Parathyroid adenoma (tissue), 2 donors: ENCODE data around the gene SRSF1.
"Not testable (repeated sequence)": the region's sequence is repeated elsewhere in the genome, so short reads cannot be mapped to it uniquely, and the experiment has no call there.

Experiments used
- H2AFZ ChIP-seq: fragments of 300-600 bp; sonication (generic); one replicate; pipeline ENCODE4 v1.7.0; 2017; ENCODE audit warnings: antibody characterized with exemption, mild to moderate bottlenecking
- H3K27ac ChIP-seq: fragments of 300-600 bp; sonication (generic); one replicate; pipeline ENCODE4 v1.7.0; 2017
- H3K27me3 ChIP-seq: fragments of 300-600 bp; sonication (generic); one replicate; pipeline ENCODE4 v1.7.0; 2017; ENCODE audit warnings: low read length; ENCODE audit not compliant: control insufficient read depth, insufficient read depth
- H3K36me3 ChIP-seq: fragments of 300-600 bp; sonication (generic); one replicate; pipeline ENCODE4 v1.7.0; 2017; ENCODE audit warnings: low read length; ENCODE audit not compliant: control insufficient read depth, insufficient read depth
- H3K4me1 ChIP-seq: fragments of 300-600 bp; sonication (generic); one replicate; pipeline ENCODE4 v1.7.0; 2017; ENCODE audit warnings: control low read depth
- H3K4me2 ChIP-seq: fragments of 300-600 bp; sonication (generic); one replicate; pipeline ENCODE4 v1.7.0; 2017; ENCODE audit warnings: low read length
- H3K4me3 ChIP-seq: fragments of 300-600 bp; sonication (generic); one replicate; pipeline ENCODE4 v1.7.0; 2017; ENCODE audit warnings: low read depth, low read length
- H3K79me2 ChIP-seq: fragments of 300-600 bp; sonication (generic); one replicate; pipeline ENCODE4 v1.7.0; 2017; ENCODE audit warnings: control low read depth
- H3K9ac ChIP-seq: fragments of 300-600 bp; sonication (generic); one replicate; pipeline ENCODE4 v1.7.0; 2017; ENCODE audit warnings: mild to moderate bottlenecking
- H3K9me3 ChIP-seq: fragments of 300-600 bp; sonication (generic); one replicate; pipeline ENCODE4 v1.7.0; 2017; ENCODE audit warnings: low read length; ENCODE audit not compliant: control insufficient read depth
- CTCF ChIP-seq: fragments of 300-600 bp; sonication (generic); IDR thresholded peaks from one replicate; pipeline ENCODE4 v1.7.0; 2017; ENCODE audit warnings: antibody characterized with exemption, mild to moderate bottlenecking
- donor health status: primary hyperparathyroidism.

Gene SRSF1

GRCh38 chr17:57975044-57975443 lies 32.0 kb downstream of the SRSF1 start:
- H3K27me3 ChIP-seq = no peaks in the 10 kb centered on the region
- H3K4me3 ChIP-seq = no peak overlapping the region
- H3K27ac ChIP-seq = no peak overlapping the region
- H2AFZ ChIP-seq = no peak overlapping the region
- no peak overlapping the region for H3K9ac ChIP-seq
- no peaks in the 10 kb centered on the region for H3K9me3 ChIP-seq
- peaks cover 2% of the 10 kb centered on the region for H3K79me2 ChIP-seq
- H3K4me2 ChIP-seq = no peak overlapping the region
- H3K4me1 ChIP-seq = peaks cover 12% of the 10 kb centered on the region
- no peaks in the 10 kb centered on the region for H3K36me3 ChIP-seq
- no peak for TF ChIP-seq CTCF

GRCh38 chr17:57974053-57974824 lies 32.8 kb downstream of the SRSF1 start:
- H3K4me1 ChIP-seq = peaks cover 12% of the 10 kb centered on the region
- not testable (repeated sequence) for H3K79me2 ChIP-seq, H3K9me3 ChIP-seq, H3K9ac ChIP-seq, H3K27ac ChIP-seq, H2AFZ ChIP-seq, H3K36me3 ChIP-seq, H3K4me3 ChIP-seq, H3K4me2 ChIP-seq, H3K27me3 ChIP-seq

GRCh38 chr17:57972151-57972550 lies 34.9 kb downstream of the SRSF1 start:
- no peak overlapping the region for H3K4me2 ChIP-seq
- H3K27ac ChIP-seq = no peak overlapping the region
- H3K27me3 ChIP-seq = no peaks in the 10 kb centered on the region
- no peaks in the 10 kb centered on the region for H3K79me2 ChIP-seq
- no peak for TF ChIP-seq CTCF
- peaks cover 12% of the 10 kb centered on the region for H3K4me1 ChIP-seq
- no peak overlapping the region for H2AFZ ChIP-seq
- H3K9ac ChIP-seq = no peak overlapping the region
- H3K4me3 ChIP-seq = no peak overlapping the region
- no peaks in the 10 kb centered on the region for H3K9me3 ChIP-seq
- no peaks in the 10 kb centered on the region for H3K36me3 ChIP-seq

- TF ChIP-seq CTCF = no peak
- Histone ChIP-seq H3K9ac (no peak overlapping the region), H3K36me3 (no peaks in the 10 kb centered on the region), H2AFZ (no peak overlapping the region), H3K4me2 (peak overlapping the region; percentile 58), H3K79me2 (no peaks in the 10 kb centered on the region), H3K27me3 (no peaks in the 10 kb centered on the region), H3K27ac (no peak overlapping the region), H3K4me3 (no peak overlapping the region), H3K9me3 (no peaks in the 10 kb centered on the region), H3K4me1 (peaks cover 12% of the 10 kb centered on the region)
Observed at GRCh38 chr17:57971572-57971971, 35.5 kb downstream of the SRSF1 start.

GRCh38 chr17:57970710-57971109 lies 36.3 kb downstream of the SRSF1 start:
- peaks cover 12% of the 10 kb centered on the region for H3K4me1 ChIP-seq
- no peaks in the 10 kb centered on the region for H3K27me3 ChIP-seq
- no peaks in the 10 kb centered on the region for H3K9me3 ChIP-seq
- H3K9ac ChIP-seq = no peak overlapping the region
- TF ChIP-seq CTCF = no peak
- no peak overlapping the region for H2AFZ ChIP-seq
- no peaks in the 10 kb centered on the region for H3K79me2 ChIP-seq
- H3K36me3 ChIP-seq = no peaks in the 10 kb centered on the region
- H3K4me2 ChIP-seq = no peak overlapping the region
- no peak overlapping the region for H3K27ac ChIP-seq
- no peak overlapping the region for H3K4me3 ChIP-seq
